ENCODE results near the gene GOLGA3. TPM values are rescaled to one million over a fixed set of nuclear protein-coding genes. Genes with fewer than 3 reads are reported as not detected.

GOLGA3 gene
- total and polyA plus RNA-seq, 10 of the 15 experiments (the other 5 are each of a cell fraction or from before 2014, with no cell fraction given): 2.0 to 42.7 (median 15.2) TPM

DNA sequence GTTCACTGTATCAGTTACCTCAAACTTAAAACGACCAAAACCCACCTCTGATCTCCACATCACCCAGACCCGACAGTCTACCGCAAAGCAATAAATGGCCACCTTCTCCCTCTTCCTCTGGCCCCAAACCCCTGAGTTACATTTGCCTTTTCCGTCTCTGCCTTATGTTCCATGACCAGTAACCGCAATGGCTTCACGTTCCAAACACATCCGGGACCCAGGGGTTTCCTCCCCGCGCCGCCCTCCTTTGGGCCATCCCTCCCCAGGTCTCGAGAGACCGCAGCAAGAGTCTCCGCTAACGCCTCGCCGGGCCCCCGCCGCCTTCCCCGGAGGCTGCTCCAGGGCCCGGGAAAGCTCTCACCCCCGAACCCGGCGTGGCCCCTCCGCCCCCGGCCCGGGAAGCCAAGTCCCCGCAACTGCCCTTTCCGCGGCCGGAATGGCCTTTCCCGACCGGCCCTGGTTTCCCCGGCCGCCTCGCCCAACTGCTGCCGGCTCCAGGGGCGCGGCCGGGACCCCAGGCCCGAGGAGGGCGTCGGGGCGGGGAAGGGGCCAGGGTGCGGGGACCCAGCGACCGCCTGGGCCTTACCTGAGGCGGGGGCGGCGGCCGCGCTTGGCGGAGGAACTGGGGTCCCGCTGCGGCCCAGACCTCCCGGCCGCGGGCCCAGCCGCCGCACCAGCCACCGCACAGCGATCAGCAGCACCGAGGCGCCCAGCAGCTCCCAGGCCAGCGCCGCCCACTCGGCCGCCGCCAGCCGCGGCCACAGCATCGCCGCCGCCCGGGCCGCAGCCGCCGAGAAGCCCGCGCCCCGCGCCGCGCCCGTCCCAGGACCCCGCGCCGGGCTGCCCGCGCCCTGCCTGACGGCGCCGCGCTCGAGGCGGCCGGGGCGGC is 67.4 kb downstream of the GOLGA3 start, which contains the start of gene ANKLE2 (continued):
- TF ChIP-seq POU2F2 (IDR thresholded peaks at IDR 0.05; ENCODE audit: borderline replicate concordance, low read depth, low read length): no peak

DNA sequence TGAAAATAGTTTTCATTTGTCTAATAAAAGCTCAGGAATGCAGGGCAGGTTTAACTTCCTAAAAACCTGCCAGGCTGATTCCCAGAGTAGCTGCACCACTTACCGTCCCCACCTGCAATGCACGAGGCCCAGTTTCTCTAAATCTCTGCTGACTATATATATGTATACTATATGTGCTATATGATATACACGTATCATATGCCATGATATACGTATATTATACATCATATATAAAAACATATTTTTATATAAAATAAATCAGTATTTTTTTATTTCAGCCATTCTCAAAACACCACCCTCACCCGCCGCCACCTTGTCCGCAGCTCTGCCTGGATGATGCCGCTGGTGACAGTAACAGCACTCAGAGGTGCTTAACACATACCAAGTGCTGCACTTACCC is 69.3 kb downstream of the GOLGA3 start:
- in situ Hi-C loops (cut with MboI): no loop called here
- no peak for ATAC-seq
- no peaks in the 10 kb centered on the region for H4K20me1 ChIP-seq (ENCODE audit: control insufficient read depth, insufficient read depth)
- BruUV-seq (replicated peaks): no TSS peak
- SMC1A ChIA-PET (ENCODE audit: uncharacterized antibody, unreplicated experiment): no interaction called here
- peaks cover 53% of the 10 kb centered on the region for H3K79me2 ChIP-seq (ENCODE audit: control insufficient read depth, insufficient read depth, low read length)
- H2AFZ ChIP-seq (ENCODE audit: control insufficient read depth, low read depth, low read length): no peak overlapping the region
- 96% methylated on average over 8 of the region's 8 CpGs for WGBS (ENCODE audit: insufficient coverage, insufficient replicate concordance, low lambda C conversion rate, missing lambda C conversion rate)
- RAD21 ChIA-PET (ENCODE audit: unreplicated experiment): interaction anchor here (0.6 to 0.7 kb wide), 2 partner anchors 28 to 1004 kb away, joined by 3 to 4 read pairs; no protein-coding TSS in a partner anchor
- POLR2A ChIA-PET: interaction anchor here (0.6 to 1.0 kb wide), 3 partner anchors 14 to 144 kb away, joined by 3 to 7 read pairs (median 5); no protein-coding TSS in a partner anchor
- peak overlapping the region; percentile 90 for H3K4me3 ChIP-seq
- H3K9ac ChIP-seq (ENCODE audit: control insufficient read depth, insufficient read depth, low read length): no peak overlapping the region
- H3K4me2 ChIP-seq (ENCODE audit: control insufficient read depth, insufficient read depth): 0 out of 2 replicates have a peak overlapping the region, but pooled peaks have one; percentile 26
- intact Hi-C loops (cut with micrococcal nuclease; ENCODE audit: unreplicated experiment): no loop called here
- peaks cover 0 to 8% of the 10 kb centered on the region in 2 experiments for H3K36me3 ChIP-seq (ENCODE audit: control insufficient read depth in 2 of 2, insufficient read depth in 2 of 2, low read length in 1 of 2)
- H3K27ac ChIP-seq (ENCODE audit: control insufficient read depth, insufficient read depth): peak overlapping the region; percentile 17
- H3K27me3 ChIP-seq (replicated peaks in 1 of 2; ENCODE audit: control insufficient read depth in 2 of 2, insufficient read depth in 2 of 2, low read length in 1 of 2): no peaks in the 10 kb centered on the region
- no peak for FAIRE-seq
- DNase-seq (ENCODE audit: low read depth, low spot score): no peak
- no peak for TF ChIP-seq KLF5 (IDR thresholded peaks at IDR 0.05; ENCODE audit: partially characterized antibody)
- TF ChIP-seq, protein P1, sequence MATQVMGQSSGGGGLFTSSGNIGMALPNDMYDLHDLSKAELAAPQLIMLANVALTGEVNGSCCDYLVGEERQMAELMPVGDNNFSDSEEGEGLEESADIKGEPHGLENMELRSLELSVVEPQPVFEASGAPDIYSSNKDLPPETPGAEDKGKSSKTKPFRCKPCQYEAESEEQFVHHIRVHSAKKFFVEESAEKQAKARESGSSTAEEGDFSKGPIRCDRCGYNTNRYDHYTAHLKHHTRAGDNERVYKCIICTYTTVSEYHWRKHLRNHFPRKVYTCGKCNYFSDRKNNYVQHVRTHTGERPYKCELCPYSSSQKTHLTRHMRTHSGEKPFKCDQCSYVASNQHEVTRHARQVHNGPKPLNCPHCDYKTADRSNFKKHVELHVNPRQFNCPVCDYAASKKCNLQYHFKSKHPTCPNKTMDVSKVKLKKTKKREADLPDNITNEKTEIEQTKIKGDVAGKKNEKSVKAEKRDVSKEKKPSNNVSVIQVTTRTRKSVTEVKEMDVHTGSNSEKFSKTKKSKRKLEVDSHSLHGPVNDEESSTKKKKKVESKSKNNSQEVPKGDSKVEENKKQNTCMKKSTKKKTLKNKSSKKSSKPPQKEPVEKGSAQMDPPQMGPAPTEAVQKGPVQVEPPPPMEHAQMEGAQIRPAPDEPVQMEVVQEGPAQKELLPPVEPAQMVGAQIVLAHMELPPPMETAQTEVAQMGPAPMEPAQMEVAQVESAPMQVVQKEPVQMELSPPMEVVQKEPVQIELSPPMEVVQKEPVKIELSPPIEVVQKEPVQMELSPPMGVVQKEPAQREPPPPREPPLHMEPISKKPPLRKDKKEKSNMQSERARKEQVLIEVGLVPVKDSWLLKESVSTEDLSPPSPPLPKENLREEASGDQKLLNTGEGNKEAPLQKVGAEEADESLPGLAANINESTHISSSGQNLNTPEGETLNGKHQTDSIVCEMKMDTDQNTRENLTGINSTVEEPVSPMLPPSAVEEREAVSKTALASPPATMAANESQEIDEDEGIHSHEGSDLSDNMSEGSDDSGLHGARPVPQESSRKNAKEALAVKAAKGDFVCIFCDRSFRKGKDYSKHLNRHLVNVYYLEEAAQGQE (IDR thresholded peaks at IDR 0.05; ENCODE audit: low read depth, low read length): no peak
- TF ChIP-seq NRF1 (conservative IDR thresholded peaks at IDR 0.05; ENCODE audit: low read depth, low read length): no peak
- no peak for TF ChIP-seq BHLHE40 (IDR thresholded peaks at IDR 0.05; ENCODE audit: borderline replicate concordance in 1 of 2, low read depth in 2 of 2, low read length in 1 of 2)
- no peak for TF ChIP-seq HDAC6 (IDR thresholded peaks at IDR 0.05; ENCODE audit: unreplicated experiment)
- TF ChIP-seq, protein P2, sequence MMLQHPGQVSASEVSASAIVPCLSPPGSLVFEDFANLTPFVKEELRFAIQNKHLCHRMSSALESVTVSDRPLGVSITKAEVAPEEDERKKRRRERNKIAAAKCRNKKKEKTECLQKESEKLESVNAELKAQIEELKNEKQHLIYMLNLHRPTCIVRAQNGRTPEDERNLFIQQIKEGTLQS (IDR thresholded peaks at IDR 0.05; ENCODE audit: borderline replicate concordance, extremely low read depth, low read depth, low read length): no peak
- no peak for TF ChIP-seq EZH2 (IDR thresholded peaks at IDR 0.05; ENCODE audit: borderline replicate concordance, control insufficient read depth, low read depth, low read length)
- TF ChIP-seq, protein P3, sequence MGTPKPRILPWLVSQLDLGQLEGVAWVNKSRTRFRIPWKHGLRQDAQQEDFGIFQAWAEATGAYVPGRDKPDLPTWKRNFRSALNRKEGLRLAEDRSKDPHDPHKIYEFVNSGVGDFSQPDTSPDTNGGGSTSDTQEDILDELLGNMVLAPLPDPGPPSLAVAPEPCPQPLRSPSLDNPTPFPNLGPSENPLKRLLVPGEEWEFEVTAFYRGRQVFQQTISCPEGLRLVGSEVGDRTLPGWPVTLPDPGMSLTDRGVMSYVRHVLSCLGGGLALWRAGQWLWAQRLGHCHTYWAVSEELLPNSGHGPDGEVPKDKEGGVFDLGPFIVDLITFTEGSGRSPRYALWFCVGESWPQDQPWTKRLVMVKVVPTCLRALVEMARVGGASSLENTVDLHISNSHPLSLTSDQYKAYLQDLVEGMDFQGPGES (IDR thresholded peaks at IDR 0.05): no peak
- TF ChIP-seq NR2C1 (IDR thresholded peaks at IDR 0.05): no peak
- TF ChIP-seq RUNX3 (IDR thresholded peaks at IDR 0.05; ENCODE audit: low read length): no peak
- TF ChIP-seq EED (IDR thresholded peaks at IDR 0.05; ENCODE audit: low read depth): no peak
- CTCF ChIA-PET: no interaction called here
- no peaks in the 10 kb centered on the region for H3K9me3 ChIP-seq (replicated peaks; ENCODE audit: control insufficient read depth, insufficient read depth, low read length)
- H3K4me1 ChIP-seq (ENCODE audit: control insufficient read depth, insufficient read depth, low read length): no peaks in the 10 kb centered on the region

Measured in GM12878 (cell line).